Activated CD4-positive, alpha-beta T cell treated with anti-CD3 and anti-CD28 coated beads for 1 hour (primary cell): Measurements from ENCODE around the gene NPHP1.
"Not testable (repeated sequence)": the region's sequence is repeated elsewhere in the genome, so short reads cannot be mapped to it uniquely, and the experiment has no call there.

Experiments used
- DNase-seq: peaks from one replicate; pipeline ENCODE4 v3.0.0-alpha.2; 2020

Gene NPHP1

GRCh38 chr2:110126086-110126773, 78.6 kb downstream of the NPHP1 start:
- DNase-seq: no peak

DNA sequence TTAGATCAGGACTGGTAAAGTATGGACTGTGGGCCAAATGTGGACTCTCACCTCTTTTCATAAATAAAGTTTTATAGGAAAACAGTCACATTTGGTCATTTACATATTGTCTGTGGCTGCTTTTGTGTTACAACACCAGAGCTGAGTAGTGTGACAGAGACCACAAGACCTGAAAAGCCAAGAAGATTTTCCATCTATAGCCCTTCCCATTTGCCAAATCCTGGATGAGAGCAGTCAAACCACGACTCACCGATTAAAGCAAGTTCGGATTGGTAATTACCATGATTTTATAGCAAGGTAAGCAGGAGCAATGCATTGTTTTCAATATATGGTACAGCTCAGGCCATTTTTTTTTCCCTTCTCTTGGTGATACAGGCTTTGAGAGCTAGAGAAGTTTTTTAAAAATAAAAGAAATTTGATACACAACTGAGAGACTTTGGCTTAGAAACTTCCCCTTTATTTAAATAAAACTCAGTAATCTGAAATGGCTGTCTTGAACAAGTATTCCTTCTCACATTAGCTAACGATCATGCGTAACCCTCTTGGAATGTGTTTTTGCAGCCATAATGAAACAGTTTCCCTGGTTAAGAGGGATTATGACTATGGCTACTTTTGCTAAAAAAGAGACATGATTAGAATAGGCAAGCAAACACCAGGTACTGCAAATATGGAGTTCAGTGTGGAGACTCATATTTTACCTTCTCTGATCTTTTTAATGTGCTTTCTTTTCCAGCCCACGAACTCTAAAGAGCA, 79.7 kb downstream of the NPHP1 start:
- no peak for DNase-seq

DNA sequence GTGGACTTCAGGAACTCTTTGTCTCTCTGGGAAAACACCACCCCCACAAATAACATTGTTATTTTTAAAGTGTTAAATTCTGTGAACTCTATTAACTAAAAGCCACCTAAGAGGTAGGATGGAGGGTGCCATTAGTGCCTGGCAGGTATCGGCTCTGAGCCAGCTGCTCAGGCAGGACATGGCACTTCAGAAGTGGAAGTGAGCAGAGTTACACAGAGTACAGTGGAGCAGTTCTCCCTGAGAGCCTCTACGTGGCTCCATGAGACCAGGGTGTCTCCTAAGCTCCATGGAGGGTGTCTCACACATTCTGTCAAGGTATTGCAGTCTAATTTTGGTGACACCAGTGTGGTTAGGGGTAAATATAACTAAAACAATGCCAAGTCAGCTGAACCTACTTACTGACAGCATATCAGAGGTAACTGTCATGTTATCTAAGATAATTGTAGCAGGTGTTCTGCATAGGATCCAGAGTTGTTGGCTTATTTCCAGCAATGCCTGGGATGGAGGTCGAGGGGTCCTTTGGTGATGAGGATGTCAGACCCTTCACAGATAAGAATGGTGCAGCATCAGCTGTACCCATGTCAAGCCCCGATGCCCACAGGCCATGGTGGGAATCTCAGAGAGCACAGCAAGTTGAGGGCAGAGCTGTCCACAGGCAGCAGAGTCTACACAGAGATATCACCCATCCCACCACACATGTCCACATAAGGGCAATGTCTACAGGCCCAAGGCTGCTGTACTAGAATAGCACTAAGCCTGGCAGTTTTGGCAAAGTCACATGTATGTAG, 80.6 kb downstream of the NPHP1 start:
- no peak for DNase-seq

DNA sequence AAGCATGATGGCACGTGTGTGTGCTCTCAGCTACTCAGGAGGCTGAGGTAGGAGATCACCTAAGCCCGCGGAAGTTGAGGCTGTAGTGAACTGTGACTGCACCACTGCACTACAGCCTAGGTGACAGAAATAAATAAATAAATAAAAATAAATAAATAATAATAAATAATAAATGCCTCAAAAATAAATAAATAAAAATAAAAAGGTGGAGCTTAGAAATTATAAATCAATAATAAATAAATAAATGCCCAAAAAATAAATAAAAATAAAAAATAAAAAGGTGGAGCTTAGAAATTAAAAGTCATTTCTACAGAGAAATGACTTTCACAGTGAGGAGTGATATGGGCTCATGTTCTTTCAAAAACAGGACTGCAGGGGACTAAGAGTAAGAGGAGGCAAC, 83.2 kb downstream of the NPHP1 start:
- DNase-seq: no peak

DNA sequence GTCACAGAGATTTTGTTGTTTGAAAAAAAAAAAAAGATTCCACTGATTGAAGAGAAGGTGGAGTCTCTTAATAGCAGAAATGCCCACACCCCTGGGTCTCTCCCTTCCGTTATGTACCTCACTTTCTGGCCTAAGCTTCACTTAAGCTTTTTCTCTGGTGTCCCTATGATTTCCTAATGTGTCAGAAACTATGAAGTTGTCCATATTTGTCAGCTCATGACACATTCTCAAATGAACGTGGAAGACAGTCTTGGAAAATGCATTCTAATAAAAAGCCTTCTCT, 83.8 kb downstream of the NPHP1 start:
- DNase-seq: no peak

- no peak for DNase-seq
Measured at GRCh38 chr2:110120171-110121051, 84.4 kb downstream of the NPHP1 start.

DNA sequence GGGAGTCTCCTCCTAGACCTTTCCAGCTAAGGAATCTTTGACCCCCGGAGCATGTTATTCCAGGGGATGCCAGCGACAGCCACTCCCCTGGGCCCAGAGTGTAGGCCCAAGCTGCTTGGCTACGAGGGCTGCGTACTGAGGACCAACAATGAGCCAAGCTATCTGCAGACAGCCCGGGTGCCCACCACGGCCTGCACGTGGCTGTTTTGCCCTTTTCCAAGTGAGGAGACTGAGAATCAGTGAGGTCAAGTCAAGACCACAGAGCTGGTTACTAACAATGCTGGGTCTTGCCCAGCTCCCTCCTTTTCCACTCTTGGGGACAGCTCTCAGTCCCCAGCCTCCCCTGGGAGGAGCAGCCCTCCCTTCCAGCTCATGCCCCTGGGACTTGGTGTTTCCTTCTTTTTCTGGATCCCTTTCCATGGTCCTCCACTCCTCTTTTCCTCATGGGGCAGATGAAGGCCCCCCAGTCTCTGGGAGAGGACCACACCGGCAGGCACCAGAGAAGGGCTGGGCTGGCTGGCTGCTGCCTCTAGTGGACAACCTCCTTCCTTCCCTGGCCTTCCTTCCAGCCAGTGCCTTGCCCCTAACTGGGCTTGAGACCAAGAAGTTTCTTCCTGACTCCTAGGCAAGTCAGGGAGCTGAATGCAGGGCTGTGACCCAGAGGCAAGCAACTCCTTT, 88.6 kb downstream of the NPHP1 start:
- DNase-seq: no peak

GRCh38 chr2:110115291-110116032, 89.4 kb downstream of the NPHP1 start, which contains the start of gene MALL:
Gene MALL, minus strand, starts transcription at chr2:110115822. Its CDS starts 30 bp downstream, at chr2:110115792.
- DNase-seq: no peak

- DNase-seq: no peak
Measured at GRCh38 chr2:110114831-110115255, 90.0 kb downstream of the NPHP1 start.

DNA sequence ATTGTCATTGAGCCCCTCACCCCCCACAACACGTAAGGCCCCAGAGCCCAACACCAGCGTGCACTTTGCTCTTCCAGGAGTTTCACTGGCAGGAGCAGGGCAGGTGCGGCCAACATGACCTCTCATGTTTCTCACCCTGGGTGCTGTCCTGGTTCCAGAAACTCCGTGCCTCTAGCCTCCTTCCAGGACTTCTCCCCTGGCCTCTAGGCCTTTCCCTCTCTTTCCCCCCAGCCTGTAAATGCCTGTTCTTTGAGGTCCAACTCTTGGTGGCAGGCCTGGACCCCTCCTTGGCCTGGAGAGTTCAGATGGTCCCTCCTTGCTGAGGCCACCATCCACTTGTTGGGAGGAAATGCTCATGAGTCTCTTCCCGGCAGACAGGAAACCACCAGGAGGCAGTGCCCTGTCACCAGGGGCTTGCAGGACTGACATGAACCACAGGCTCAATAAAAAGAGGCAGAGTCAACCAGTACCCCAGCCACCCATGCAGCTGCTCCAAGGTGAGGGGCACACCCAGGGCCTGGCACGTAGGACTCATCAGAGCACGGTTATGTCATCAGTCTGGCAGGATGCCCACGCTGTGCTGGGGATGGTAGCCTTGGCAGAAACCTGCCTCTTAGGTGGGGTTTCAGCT, 90.7 kb downstream of the NPHP1 start:
- no peak for DNase-seq

GRCh38 chr2:110108291-110108690, 96.5 kb downstream of the NPHP1 start:
- DNase-seq: not testable (repeated sequence)

GRCh38 chr2:110107092-110108079, 97.4 kb downstream of the NPHP1 start:
- DNase-seq: no peak

- no peak for DNase-seq
Measured at GRCh38 chr2:110106642-110107041, 98.2 kb downstream of the NPHP1 start.

DNA sequence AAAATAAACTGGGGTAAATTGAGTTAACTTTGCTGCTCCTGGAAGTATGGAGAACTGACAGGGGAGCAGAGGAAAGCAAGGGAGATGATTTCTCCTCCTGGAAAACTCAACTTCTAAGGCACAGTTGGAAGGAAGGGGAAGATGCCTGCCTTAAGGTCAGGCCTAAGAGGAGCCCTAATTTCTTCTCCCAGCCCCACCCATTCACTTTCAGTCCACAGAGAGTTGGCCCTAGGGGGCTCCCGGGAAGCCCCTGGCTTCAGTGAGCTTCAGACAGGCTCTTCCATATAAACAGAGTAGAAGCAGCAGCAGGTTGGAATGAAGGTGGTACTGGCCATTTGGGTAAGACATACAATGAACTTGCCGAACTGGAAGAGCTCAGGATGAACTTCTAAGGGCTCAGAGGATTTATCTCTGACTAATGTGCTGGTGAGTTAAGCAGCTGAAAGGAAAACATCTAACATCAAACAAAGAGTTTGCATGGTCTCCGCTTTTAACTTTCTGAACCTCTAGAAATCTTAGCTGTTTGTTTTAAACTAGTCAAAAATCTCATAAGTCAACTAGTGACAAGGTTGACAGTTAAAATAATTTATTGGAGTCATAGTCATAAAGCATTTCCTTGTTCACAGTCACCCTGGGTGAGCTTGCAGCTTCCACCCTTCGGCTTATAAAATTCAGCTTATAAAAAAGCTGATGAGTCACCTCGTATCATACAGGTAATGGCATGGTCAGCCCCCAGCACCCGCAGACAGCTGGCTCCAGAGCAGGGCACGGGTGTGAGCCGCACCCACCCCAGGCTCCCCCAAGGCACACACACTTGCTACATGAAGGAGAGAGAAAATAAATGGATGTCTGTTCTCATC, 99.0 kb downstream of the NPHP1 start:
- no peak for DNase-seq

DNA sequence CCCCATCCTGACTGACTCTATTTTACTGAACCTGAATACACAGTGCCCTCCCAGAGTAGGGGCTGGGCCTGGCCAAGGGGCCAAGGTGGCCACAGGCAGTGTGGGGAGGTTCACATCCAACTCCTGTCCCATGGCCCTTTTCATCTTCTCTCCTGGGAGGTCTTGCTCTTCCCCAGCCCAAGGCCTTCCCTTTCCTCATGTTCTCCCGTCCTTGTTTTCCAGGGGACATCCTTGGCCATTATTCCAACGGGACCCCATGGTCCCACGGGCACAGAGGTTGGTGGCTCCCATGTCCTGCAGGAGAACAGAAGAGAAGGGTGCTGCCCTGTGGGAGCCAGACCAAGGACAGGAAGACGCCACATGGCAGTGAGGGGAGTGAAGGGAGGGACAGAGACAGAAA, 99.6 kb downstream of the NPHP1 start:
- DNase-seq: no peak

DNA sequence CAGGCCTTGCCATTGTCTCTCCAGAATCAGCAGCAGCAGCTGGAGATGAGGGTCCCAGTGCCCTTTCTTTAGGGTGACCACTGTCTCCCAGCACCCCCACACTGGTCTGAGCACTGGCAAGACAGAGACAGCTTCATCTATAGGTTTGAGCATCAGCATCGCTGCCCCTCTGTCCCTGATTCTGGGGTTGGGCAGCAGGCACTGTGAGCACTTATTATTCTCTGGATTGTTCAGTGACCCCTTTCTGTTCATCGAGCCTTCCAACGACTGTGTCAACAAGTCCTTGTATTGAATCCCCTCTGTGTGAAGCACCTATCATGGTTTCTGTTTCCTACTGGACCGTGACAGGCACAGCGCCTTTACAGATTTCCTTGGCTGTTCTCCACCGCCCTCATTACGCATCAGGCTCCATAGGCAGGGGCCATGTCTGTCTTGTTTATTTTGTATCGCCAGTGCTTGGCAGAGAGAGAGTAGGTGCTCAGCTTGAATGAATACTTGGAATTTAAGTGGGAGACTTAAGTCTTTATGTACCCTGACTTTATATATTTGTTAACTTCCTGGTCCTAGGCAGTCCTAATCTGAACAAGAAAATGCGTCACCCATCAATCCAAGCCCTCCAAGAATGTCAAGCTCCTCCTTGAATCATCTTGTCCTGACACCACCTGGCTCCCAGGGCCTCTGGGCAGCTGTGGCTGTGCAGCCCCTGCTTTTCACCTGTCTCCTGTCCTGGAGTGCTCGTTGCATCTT, 100.6 kb downstream of the NPHP1 start:
- no peak for DNase-seq

GRCh38 chr2:110103061-110103961, 101.5 kb downstream of the NPHP1 start:
- no peak for DNase-seq
